K562 treated with DMSO at 1 percent for 4 hours (cell line): ENCODE results near the gene CDH19. TPM values are rescaled to one million over a fixed set of nuclear protein-coding genes. Genes with fewer than 3 reads are reported as not detected.

Experiments used
- total RNA-seq: library from RNA; unstranded; fragments of 300-600 nt; gene quantifications from 2 replicates; pipeline ENCODE4 v1.2.3, GENCODE V29; 2022; ENCODE audit not compliant: insufficient read depth

The CDH19 gene
- not detected in 2 replicates for total RNA-seq

GRCh38 chr18:66603941-66604627 is at the start of gene CDH19:
Gene CDH19, minus strand, starts transcription at chr18:66604090. Its CDS starts 31,886 bp downstream, at chr18:66572204.

